Activated CD8-positive, alpha-beta T cell treated with anti-CD3 and anti-CD28 coated beads, Interleukin-2, amount 10 ng/mL, durations not matched to agents 7 days and 5 days (primary cell): ENCODE data around the gene APBB2. TPM values are rescaled to one million over a fixed set of nuclear protein-coding genes. Genes with fewer than 3 reads are reported as not detected.

Experiments used
- ATAC-seq: fragments of 150-1000 bp; cut with Tn5 transposase; one replicate; pipeline ENCODE4 v1.10.0; 2021; ENCODE audit warnings: moderate library complexity
- CTCF ChIA-PET: fragments of 350-600 bp; sonication (Branson Sonifier 250); formaldehyde crosslinking; loops from one replicate; lab custom pipeline; 2021; ENCODE audit warnings: antibody characterized with exemption; lab: Charles Lee
- POLR2A ChIA-PET: fragments of 350-600 bp; sonication (Branson Sonifier 250); formaldehyde crosslinking; loops from one replicate; lab custom pipeline; 2021; ENCODE audit warnings: antibody characterized with exemption; lab: Charles Lee
- DNase-seq: peaks from one replicate; pipeline ENCODE4 v3.0.0-alpha.2; 2020
- H3K27ac Mint-ChIP-seq: one replicate; pipeline ENCODE4 v1.8.0; 2021; ENCODE audit warnings: mild to moderate bottlenecking, mixed read lengths
- H3K27me3 Mint-ChIP-seq: one replicate; pipeline ENCODE4 v1.8.0; 2021; ENCODE audit warnings: low read depth, mixed read lengths
- H3K36me3 Mint-ChIP-seq: one replicate; pipeline ENCODE4 v1.8.0; 2021; ENCODE audit warnings: low read depth, mixed read lengths
- H3K4me1 Mint-ChIP-seq: one replicate; pipeline ENCODE4 v1.8.0; 2021; ENCODE audit warnings: low read depth, mixed read lengths
- H3K4me3 Mint-ChIP-seq: one replicate; pipeline ENCODE4 v1.8.0; 2021; ENCODE audit warnings: mild to moderate bottlenecking, mixed read lengths
- H3K9me3 Mint-ChIP-seq: one replicate; pipeline ENCODE4 v1.8.0; 2022; ENCODE audit warnings: mixed read lengths; ENCODE audit not compliant: insufficient read depth
- total RNA-seq, 2 experiments: library from RNA; stranded (reverse); gene quantifications; one replicate each; pipeline ENCODE4 v1.2.3, GENCODE V29; 2021

Gene APBB2
- total RNA-seq, 2 experiments from 2014 or later: 0.53 to 0.57 TPM

DNA sequence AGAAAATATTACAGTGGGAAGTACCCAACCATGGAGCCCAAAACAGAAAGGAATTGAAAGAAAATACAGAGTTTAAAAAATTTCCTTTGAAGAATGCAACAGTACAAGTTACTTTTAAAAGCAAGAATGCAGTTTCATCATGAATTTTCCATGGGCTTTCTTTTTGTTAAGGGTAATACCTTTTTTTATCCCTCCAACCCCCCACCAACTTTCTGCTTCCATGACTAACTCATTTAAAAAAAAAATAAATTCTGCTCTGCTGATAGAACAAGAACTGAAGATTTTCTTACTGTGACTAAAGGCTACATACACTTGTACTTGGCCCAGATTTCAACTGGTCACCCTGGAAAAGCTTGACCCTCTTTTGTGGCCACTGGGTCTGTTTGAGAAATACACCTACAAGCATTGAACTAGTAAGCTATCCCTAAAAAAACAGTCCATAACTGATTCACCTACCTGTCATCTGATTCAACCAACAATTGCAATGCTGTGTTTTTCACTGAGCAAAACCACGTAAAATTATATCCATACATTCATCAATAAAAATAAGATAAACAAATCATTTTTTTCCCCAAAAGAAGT lies 250.4 kb downstream of the APBB2 start:
- H3K4me1 Mint-ChIP-seq: no peaks in the 10 kb centered on the region
- H3K27ac Mint-ChIP-seq: no peak overlapping the region
- H3K36me3 Mint-ChIP-seq: no peaks in the 10 kb centered on the region
- ChIA-PET CTCF (no interaction called here), POLR2A (no interaction called here)
- no peak overlapping the region for H3K4me3 Mint-ChIP-seq
- DNase-seq: no peak
- H3K27me3 Mint-ChIP-seq: no peaks in the 10 kb centered on the region
- no peak for ATAC-seq
- H3K9me3 Mint-ChIP-seq: no peaks in the 10 kb centered on the region

DNA sequence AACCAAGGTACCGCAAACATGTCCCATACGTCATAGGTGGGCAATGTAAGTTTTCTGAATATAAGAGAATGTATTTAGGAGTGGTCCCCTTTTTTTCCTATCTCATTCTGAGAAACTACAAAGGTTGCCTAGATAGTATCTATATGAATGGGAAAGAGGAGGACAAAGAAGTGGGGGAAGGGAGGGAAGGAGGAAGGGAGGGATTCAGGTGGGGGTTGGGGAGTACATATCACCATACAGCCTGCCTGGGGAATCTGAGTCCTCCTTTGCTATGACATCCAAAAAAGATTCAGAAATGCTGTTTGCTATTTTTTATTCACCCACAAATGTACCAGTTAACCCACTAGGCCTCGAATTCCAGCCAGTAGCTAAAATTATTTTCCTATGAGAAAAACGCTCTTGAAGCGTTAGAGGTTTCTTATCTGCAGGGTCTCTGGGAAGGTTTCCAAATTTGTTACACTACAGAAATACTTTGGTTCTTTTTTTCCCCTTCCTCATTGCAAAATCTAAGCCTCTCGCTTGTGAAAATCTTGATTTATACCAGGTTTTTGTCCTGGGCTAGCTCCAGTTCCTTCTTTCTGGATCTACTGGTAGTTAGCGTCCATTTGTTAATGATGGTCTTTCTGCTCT lies 251.7 kb downstream of the APBB2 start:
- Mint-ChIP-seq H3K9me3 (no peaks in the 10 kb centered on the region), H3K27ac (no peak overlapping the region), H3K27me3 (no peaks in the 10 kb centered on the region), H3K4me1 (no peaks in the 10 kb centered on the region), H3K4me3 (no peak overlapping the region), H3K36me3 (no peaks in the 10 kb centered on the region)
- no peak for ATAC-seq
- ChIA-PET POLR2A (no interaction called here), CTCF (no interaction called here)
- DNase-seq: no peak

DNA sequence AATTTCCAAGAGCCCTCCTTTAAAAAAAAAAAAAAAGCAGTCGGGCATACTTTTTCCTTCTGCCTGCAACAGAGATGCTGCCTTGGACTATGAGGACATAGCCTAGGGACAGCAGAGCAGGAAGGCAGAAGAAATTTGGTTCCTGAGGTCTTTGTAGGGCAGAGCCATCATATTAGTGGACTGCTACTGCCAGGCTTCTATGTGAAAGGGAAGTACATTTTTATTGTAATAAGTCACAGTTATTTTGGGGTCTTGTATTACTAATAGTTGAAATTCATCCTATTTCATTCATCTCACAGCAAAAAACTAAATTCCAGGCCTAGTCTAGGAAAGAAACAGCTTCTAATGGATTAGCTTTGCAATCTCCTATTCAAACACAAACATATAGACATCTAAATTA lies 253.4 kb downstream of the APBB2 start:
- no peak for DNase-seq
- H3K9me3 Mint-ChIP-seq: no peaks in the 10 kb centered on the region
- no peaks in the 10 kb centered on the region for H3K4me1 Mint-ChIP-seq
- no peaks in the 10 kb centered on the region for H3K27me3 Mint-ChIP-seq
- no peak overlapping the region for H3K27ac Mint-ChIP-seq
- ChIA-PET CTCF (no interaction called here), POLR2A (no interaction called here)
- no peak for ATAC-seq
- no peak overlapping the region for H3K4me3 Mint-ChIP-seq
- H3K36me3 Mint-ChIP-seq: no peaks in the 10 kb centered on the region

DNA sequence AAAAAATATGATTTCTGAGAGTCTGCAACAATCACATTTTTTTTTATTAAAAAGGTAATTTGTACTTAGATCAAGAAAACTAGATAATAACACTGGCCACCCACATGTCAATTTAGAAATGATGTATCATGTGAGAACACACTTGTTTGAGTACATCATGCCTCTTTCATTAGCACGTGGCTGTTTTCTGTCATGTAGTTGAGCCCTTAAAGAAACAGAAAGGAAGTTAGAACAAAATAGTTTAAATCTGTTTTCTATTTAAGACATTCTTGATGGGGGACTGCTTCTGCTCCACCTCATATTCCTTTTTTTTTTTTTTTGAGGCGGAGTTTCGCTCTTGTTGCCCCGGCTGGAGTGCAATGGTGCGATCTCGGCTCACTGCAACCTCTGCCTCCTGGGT lies 257.1 kb downstream of the APBB2 start:
- Mint-ChIP-seq H3K4me3 (no peak overlapping the region), H3K27me3 (no peaks in the 10 kb centered on the region), H3K9me3 (no peaks in the 10 kb centered on the region), H3K4me1 (no peaks in the 10 kb centered on the region), H3K36me3 (no peaks in the 10 kb centered on the region), H3K27ac (no peak overlapping the region)
- CTCF ChIA-PET: no interaction called here
- POLR2A ChIA-PET: no interaction called here
- DNase-seq (no peak), ATAC-seq (no peak)

DNA sequence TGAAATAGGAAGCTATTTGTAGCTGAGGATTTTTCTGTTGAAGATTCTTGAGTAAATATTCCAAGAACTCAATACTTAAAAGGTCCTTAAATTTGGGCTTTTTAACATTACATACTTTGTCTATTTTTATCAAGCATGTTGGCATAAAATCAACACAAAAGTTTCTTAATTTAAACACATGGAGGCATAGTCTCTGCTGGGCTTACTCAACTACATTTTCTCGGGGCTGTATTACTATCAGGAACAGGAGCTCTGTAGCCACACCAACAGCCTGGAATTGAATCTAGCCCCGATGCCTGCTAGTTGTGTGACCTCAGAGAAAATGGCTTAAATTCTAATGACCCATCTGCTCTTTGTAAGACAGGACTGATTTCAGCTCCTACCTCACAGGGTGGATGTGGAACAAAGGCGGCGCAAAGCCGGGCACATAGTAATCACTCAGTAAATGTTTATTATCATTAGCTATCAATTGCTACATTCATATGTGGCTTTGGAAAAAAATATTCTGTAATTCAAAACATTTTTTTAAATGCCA lies 257.6 kb downstream of the APBB2 start:
- ChIA-PET POLR2A (no interaction called here), CTCF (no interaction called here)
- Mint-ChIP-seq H3K27ac (no peak overlapping the region), H3K4me1 (no peaks in the 10 kb centered on the region), H3K4me3 (no peak overlapping the region), H3K36me3 (no peaks in the 10 kb centered on the region), H3K9me3 (no peaks in the 10 kb centered on the region), H3K27me3 (no peaks in the 10 kb centered on the region)
- DNase-seq: no peak
- ATAC-seq: no peak

DNA sequence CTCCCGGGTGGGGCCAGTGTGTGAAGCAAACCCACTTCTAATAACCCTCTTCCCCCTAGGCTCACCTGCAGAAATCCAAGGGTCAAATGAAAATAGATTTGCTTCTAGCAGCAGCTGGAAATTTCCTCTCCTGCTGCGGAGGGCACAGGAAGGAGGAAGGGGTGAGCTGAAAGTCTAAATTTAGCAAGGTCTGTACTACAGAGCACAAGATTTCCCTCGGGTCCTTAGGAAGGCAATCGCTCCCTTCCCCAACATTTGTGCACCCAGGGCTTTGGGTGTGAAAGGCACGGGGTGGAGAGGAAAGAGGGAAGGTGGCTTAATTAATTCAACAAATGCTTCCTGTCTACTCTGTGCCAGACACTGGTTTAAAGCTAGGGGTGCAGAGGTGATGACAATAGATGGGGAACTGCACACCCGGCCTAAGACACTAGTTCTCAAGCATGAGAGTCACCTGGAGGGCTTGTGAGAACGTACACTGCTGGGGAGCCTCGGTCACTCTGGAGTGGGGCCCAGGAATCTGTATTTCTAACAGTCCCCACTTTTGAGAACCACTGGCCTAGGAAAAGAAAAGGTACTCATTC lies 260.2 kb downstream of the APBB2 start:
- POLR2A ChIA-PET: no interaction called here
- Mint-ChIP-seq H3K36me3 (no peaks in the 10 kb centered on the region), H3K4me1 (no peaks in the 10 kb centered on the region), H3K27ac (no peak overlapping the region), H3K9me3 (no peaks in the 10 kb centered on the region), H3K4me3 (no peak overlapping the region), H3K27me3 (no peaks in the 10 kb centered on the region)
- CTCF ChIA-PET: interaction anchor here (1.3 kb wide), 1 partner anchor 30 kb away, joined by 3 read pairs; no protein-coding TSS in a partner anchor
- ATAC-seq: no peak
- no peak for DNase-seq

DNA sequence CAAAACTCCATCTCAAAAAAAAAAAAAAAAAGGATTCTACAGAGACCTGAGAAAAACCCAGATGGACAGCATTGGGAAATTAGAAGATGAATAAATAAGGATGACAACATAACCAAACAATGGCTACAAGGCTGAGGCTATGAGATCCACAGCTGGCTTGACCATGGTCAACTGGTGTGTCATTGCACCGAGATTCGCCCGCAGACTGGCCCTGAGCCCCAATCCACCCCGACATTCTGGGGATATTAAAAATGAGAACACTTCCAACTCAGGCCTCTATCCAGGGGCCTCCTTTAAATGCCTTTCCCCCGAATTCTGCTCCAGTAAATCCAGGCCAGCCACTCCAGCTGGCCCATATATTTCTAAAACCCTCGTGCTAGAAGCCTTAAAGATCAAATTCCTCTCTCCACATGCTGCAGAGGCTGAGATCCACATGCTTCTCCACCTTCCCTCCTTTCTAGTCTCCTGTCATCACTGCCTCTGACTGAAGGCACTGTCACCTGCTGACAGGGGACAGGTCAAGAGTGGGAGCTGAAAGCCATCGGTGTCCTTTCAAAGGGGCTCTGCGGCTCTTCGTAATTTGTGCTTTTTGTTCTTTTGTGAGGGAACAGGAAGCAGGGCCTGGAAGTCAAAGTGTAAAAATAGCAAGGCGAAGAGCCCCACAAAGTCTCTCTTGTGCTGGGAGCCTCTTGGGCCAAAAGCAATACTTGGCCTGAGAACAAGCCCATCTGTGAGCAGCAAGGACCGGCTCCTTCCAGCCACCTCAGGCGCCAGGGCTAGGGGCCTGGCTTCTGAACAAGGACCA lies 260.9 kb downstream of the APBB2 start:
- ChIA-PET POLR2A (no interaction called here), CTCF (interaction anchor here (1.3 kb wide), 1 partner anchor 29 kb away, joined by 3 read pairs; no protein-coding TSS in a partner anchor)
- Mint-ChIP-seq H3K27ac (no peak overlapping the region), H3K27me3 (no peaks in the 10 kb centered on the region), H3K4me1 (no peaks in the 10 kb centered on the region), H3K9me3 (no peaks in the 10 kb centered on the region), H3K36me3 (no peaks in the 10 kb centered on the region), H3K4me3 (no peak overlapping the region)
- DNase-seq (no peak), ATAC-seq (no peak)

DNA sequence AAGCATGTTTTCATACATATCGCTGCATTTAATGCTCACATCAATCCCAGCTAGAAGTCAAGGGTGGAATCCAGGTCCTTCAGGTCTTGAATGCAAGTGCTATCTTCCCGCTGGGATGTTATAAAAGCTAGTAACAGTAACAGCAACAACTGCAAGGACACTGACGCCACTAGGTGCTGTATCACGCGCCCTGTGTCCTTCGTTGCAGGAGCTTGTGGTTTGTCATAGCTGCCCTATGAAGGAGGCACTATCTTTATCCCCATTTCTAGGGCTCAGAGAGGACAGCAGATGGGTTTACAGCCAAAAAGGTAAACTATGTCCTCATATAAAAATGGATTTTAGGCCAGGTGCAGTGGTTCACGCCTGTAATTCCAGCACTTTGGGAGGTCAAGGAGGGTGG lies 261.7 kb downstream of the APBB2 start:
- DNase-seq (no peak), ATAC-seq (no peak)
- POLR2A ChIA-PET: no interaction called here
- H3K36me3 Mint-ChIP-seq: no peaks in the 10 kb centered on the region
- no peaks in the 10 kb centered on the region for H3K9me3 Mint-ChIP-seq
- H3K27me3 Mint-ChIP-seq: no peaks in the 10 kb centered on the region
- no peak overlapping the region for H3K27ac Mint-ChIP-seq
- CTCF ChIA-PET: no interaction called here
- H3K4me3 Mint-ChIP-seq: no peak overlapping the region
- H3K4me1 Mint-ChIP-seq: no peaks in the 10 kb centered on the region

DNA sequence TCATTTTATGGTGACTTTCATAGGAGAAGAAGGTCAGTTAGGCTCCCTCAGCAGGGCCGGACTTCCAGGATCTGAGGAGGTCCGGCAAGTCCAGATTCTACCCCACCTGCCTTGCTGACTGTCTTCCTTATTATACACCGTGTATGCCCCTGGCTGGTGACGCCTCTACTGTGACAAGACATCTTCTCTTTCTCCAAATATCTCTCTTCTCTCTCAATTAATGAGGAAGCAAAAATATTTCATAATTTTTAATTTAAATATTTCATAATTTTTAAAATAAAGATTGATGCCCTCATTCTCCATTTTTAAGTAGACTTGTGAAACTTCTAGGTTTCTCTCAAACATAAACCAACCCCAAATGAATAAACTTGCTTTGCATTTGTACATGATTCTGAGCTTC lies 262.1 kb downstream of the APBB2 start:
- POLR2A ChIA-PET: no interaction called here
- Mint-ChIP-seq H3K36me3 (no peaks in the 10 kb centered on the region), H3K9me3 (no peaks in the 10 kb centered on the region), H3K4me1 (no peaks in the 10 kb centered on the region), H3K27ac (no peak overlapping the region), H3K4me3 (no peak overlapping the region), H3K27me3 (no peaks in the 10 kb centered on the region)
- DNase-seq (no peak), ATAC-seq (no peak)
- CTCF ChIA-PET: no interaction called here

DNA sequence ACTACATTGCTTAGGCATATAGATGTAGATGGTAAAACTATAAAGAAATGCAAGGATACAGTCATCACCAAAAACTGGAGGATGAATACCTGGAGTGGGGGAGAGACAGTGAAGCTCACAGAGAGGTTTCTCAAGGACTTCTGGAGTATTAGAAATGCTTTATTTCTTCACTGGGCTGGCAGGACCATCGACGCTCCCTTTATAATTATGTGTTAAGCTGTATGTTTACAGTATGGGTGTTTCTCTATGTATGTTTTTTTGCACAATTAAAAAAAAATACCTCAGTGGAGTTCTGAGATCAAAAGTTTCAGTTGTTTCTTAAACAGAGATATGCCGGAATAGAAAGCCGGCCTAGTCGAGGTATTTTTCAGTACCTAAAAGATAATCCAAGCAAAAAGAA lies 263.3 kb downstream of the APBB2 start:
- DNase-seq (no peak), ATAC-seq (no peak)
- CTCF ChIA-PET: no interaction called here
- H3K4me3 Mint-ChIP-seq: no peak overlapping the region
- H3K27ac Mint-ChIP-seq: no peak overlapping the region
- POLR2A ChIA-PET: interaction anchor here (0.6 kb wide), 1 partner anchor 9 kb away, joined by 3 read pairs; no protein-coding TSS in a partner anchor
- H3K4me1 Mint-ChIP-seq: no peaks in the 10 kb centered on the region
- H3K27me3 Mint-ChIP-seq: no peaks in the 10 kb centered on the region
- H3K36me3 Mint-ChIP-seq: no peaks in the 10 kb centered on the region
- no peaks in the 10 kb centered on the region for H3K9me3 Mint-ChIP-seq

DNA sequence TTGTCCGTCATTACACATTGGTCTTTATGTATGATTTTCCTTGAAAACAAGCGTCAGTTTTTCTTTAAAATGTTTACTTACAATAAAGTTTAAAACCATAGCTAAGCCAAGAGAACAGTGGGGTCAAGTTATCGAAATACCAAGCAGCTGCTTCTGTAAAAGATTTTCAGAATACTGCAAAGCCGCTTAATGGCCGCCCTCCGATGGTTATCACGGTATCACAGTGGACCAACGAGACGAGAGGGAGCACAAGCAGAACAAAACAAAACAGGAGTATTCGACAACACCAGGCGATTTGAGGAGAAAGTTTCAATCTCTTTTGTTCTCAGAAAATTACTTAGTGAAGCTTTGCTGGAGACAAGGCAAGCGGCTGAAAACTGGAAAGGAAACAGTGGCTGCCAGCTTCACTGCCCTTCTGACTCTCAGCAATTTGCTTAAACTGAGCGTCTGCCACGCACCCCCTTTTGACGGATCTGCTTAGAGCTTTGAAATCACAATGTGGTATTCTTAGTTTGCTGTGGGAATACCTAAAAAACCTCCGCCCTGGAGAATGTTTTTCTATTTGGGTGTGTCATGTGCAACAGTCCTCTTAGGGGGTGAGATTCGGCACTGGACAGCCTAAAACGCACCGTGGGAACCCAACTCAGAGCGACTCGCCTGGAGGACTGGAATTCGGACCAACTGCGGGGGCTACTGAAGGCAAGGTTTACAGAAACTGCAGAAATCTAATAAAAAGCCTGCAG lies 264.8 kb downstream of the APBB2 start:
- no peaks in the 10 kb centered on the region for H3K27me3 Mint-ChIP-seq
- no peak overlapping the region for H3K27ac Mint-ChIP-seq
- DNase-seq (no peak), ATAC-seq (no peak)
- H3K4me3 Mint-ChIP-seq: no peak overlapping the region
- no peaks in the 10 kb centered on the region for H3K4me1 Mint-ChIP-seq
- H3K9me3 Mint-ChIP-seq: no peaks in the 10 kb centered on the region
- no peaks in the 10 kb centered on the region for H3K36me3 Mint-ChIP-seq
- CTCF ChIA-PET: interaction anchor here (0.7 to 1.2 kb wide), 2 partner anchors 13 to 52 kb away, joined by 3 to 4 read pairs; no protein-coding TSS in a partner anchor
- POLR2A ChIA-PET: no interaction called here
